Dendritic cell treated with granulocyte-macrophage colony-stimulating factor and Interleukin-4, amounts not matched to agents 40 ng/mL and 50 ng/mL, for 4 days (primary cell): ENCODE results near the gene KIRREL3.

Experiments
- H3K27ac Mint-ChIP-seq: one replicate; pipeline ENCODE4 v1.8.0; 2022; ENCODE audit warnings: mild to moderate bottlenecking, mixed read lengths
- H3K27me3 Mint-ChIP-seq: one replicate; pipeline ENCODE4 v1.8.0; 2022; ENCODE audit warnings: mild to moderate bottlenecking, mixed read lengths
- H3K36me3 Mint-ChIP-seq: one replicate; pipeline ENCODE4 v1.8.0; 2022; ENCODE audit warnings: low read depth, mixed read lengths
- H3K4me1 Mint-ChIP-seq: one replicate; pipeline ENCODE4 v1.8.0; 2022; ENCODE audit warnings: low read depth, mixed read lengths
- H3K4me3 Mint-ChIP-seq: one replicate; pipeline ENCODE4 v1.8.0; 2022; ENCODE audit warnings: mild to moderate bottlenecking, moderate library complexity, mixed read lengths
- H3K9me3 Mint-ChIP-seq: one replicate; pipeline ENCODE4 v1.8.0; 2022; ENCODE audit warnings: mixed read lengths
- intact Hi-C: fragments of 100-400 bp; cut with micrococcal nuclease; formaldehyde crosslinking; loops from one replicate; pipeline ENCODE4 v1.15.0; 2022

Gene KIRREL3

DNA sequence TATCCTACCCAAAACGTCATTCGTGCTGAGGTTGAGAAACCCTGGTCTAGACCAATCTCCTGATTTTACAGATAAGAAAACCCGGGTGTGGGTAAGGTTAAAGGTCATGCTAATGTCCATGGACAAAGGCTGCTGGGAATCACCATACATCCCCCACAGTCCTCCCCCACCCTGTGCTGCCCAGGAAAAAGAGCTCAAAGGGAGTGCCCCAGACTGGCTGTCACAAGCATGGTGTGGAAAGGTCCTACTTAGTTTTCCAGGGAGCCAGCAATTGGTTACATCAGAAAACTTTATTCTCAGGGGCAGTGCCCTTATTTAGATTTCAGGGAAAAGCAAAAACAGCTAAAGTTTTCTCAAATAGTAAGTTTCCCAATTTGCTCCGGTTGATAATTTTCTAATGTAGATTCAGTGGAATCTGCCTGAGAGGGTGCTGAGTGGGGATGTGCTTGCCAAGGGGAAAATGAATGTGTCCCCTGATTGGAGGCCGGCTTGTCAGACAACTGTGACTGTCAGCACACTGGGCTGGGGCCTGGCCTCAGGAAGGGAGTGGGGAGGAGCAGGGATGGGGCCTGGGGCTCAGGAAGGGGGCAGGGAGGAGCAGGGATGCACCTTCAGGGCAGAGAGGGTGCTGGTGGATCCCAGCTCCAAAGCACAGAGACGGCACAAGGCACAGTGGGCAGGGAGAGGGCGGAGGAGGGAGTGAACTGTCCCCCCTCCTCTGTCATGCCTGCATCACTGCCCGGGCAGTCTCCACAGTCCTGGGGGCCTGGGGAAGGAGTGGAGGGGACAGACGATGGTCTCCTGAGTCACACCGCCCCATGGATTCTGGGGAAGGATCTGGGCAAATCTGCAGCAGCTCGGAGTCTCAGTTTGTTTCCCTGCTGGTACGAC, 263.6 kb downstream of the KIRREL3 start:
- Mint-ChIP-seq H3K27ac (no peak overlapping the region), H3K36me3 (no peaks in the 10 kb centered on the region), H3K4me3 (no peak overlapping the region), H3K9me3 (no peaks in the 10 kb centered on the region), H3K27me3 (no peaks in the 10 kb centered on the region), H3K4me1 (no peaks in the 10 kb centered on the region)
- intact Hi-C loops: no loop called here

DNA sequence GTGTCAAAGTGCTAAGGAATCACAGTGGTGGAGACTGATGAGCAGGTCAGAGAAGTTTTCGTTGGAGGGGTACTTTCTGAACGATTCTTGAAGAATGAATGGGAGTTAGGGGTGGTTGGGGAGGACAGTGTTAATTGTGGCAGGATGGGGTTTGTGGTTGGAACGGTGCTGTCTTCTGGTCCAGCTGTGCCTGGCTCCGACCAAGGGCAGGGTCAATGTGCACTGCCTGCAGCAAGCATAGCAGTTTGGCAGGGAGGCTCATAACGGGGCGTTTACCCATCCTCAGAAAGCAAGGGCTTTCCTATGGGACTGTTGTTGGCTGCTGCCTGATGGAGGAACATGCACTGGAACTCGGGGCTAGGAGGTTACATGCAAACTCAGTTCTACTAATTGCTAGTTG, 265.8 kb downstream of the KIRREL3 start:
- Mint-ChIP-seq H3K36me3 (no peaks in the 10 kb centered on the region), H3K9me3 (no peaks in the 10 kb centered on the region), H3K4me3 (no peak overlapping the region), H3K4me1 (no peaks in the 10 kb centered on the region), H3K27ac (no peak overlapping the region), H3K27me3 (no peaks in the 10 kb centered on the region)
- intact Hi-C loops: no loop called here

DNA sequence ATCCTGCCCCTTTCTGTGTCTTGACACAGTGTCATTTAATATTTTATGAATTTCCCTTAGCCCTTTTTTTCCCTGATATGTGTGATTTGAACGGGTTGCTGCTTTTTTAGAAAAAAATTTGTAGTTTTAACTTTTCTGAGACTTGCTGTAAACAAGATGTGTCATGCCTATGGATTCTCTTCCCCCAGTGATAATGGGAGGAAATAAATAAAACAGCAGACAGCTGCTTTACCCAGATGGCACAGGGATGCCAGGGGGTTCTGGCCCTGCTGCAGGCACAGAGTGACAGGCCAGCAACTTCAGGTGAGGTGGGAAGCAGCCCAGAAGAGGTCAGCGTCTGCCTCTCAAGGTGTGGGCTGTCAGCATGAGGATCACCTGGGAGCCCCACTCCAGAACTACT, 266.9 kb downstream of the KIRREL3 start:
- intact Hi-C loops: no loop called here
- no peaks in the 10 kb centered on the region for H3K36me3 Mint-ChIP-seq
- no peaks in the 10 kb centered on the region for H3K9me3 Mint-ChIP-seq
- H3K4me3 Mint-ChIP-seq: no peak overlapping the region
- H3K4me1 Mint-ChIP-seq: no peaks in the 10 kb centered on the region
- no peaks in the 10 kb centered on the region for H3K27me3 Mint-ChIP-seq
- no peak overlapping the region for H3K27ac Mint-ChIP-seq

- no peaks in the 10 kb centered on the region for H3K4me1 Mint-ChIP-seq
- no peaks in the 10 kb centered on the region for H3K36me3 Mint-ChIP-seq
- H3K9me3 Mint-ChIP-seq: no peaks in the 10 kb centered on the region
- intact Hi-C loops: no loop called here
- no peaks in the 10 kb centered on the region for H3K27me3 Mint-ChIP-seq
- H3K27ac Mint-ChIP-seq: no peak overlapping the region
- no peak overlapping the region for H3K4me3 Mint-ChIP-seq
These were observed 267.6 kb downstream of the KIRREL3 start for GRCh38 chr11:126732981-126733380.

DNA sequence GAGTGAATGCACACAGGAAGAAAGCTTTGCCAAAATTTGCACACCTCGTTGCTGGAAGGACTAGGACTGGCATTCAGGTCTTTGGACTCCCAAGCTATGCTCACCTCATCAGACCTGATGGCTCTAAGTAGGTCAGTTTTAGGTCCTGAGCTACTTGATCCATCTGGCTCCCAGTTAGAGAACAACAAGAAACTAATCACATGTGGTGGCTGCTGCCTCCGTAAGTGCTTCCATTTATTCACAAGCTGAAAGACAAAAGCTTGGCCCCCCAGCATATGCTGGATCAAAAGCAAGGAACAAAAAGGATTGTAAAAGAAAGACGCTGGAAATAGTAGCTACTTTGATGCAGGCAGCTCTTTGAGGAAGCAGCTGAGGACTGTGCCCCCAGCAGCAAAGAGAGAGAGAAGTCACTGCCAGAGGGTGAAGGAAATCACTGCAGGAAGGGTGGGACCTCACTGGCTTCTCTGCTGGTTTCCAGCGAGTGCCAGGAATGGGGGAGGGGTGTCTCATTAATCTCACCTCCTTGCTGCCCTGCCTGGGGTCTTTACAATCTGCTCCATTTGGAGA, 268.9 kb downstream of the KIRREL3 start:
- Mint-ChIP-seq H3K27me3 (no peaks in the 10 kb centered on the region), H3K36me3 (no peaks in the 10 kb centered on the region), H3K9me3 (no peaks in the 10 kb centered on the region), H3K27ac (no peak overlapping the region), H3K4me3 (no peak overlapping the region), H3K4me1 (no peaks in the 10 kb centered on the region)
- intact Hi-C loops: no loop called here

DNA sequence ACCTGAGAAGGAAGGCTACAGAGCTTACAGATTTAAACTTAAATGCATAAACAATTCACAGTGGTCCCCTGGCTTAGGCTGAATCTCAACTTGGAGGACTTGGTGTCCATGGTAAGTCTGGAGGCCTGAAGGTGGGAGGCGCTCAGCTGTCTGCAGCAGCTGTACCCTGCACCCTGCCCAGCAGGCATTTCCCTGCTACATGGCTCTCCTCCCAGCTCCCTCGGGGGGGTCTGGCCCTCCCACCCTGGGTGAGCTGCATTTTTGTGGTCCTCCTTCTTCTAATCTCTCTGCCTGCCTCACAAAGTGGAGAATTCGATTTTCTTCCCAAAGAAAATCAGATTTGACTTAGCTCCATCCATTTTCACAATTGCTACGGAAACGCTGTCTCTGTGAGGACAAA, 273.2 kb downstream of the KIRREL3 start:
- intact Hi-C loops: no loop called here
- Mint-ChIP-seq H3K27me3 (no peaks in the 10 kb centered on the region), H3K27ac (no peak overlapping the region), H3K4me1 (no peaks in the 10 kb centered on the region), H3K36me3 (no peaks in the 10 kb centered on the region), H3K4me3 (no peak overlapping the region), H3K9me3 (no peaks in the 10 kb centered on the region)

GRCh38 chr11:126725521-126725920, 275.0 kb downstream of the KIRREL3 start:
- H3K36me3 Mint-ChIP-seq: no peaks in the 10 kb centered on the region
- H3K4me3 Mint-ChIP-seq: no peak overlapping the region
- no peaks in the 10 kb centered on the region for H3K27me3 Mint-ChIP-seq
- H3K4me1 Mint-ChIP-seq: no peaks in the 10 kb centered on the region
- H3K9me3 Mint-ChIP-seq: no peaks in the 10 kb centered on the region
- H3K27ac Mint-ChIP-seq: no peak overlapping the region
- intact Hi-C loops: no loop called here

DNA sequence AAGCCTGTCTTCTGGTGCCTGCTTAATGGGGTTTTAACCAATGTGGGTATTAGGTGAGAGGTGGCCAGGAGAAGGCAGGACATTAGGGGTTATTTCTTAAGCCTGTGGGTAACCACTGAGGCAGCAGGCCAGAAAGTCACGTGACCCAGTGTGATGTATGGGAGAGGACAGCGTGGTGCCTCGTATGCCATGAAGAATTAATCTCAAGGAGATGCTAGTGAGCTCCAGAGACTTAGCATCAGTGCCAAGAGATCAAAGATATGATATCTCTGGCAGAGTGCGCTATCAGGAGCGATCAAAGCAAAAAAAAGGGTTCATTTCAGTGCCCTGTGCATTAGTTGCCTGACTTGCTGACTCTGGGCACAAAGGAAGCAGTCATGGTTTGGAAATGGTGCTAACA, 275.5 kb downstream of the KIRREL3 start:
- H3K27me3 Mint-ChIP-seq: no peaks in the 10 kb centered on the region
- intact Hi-C loops: no loop called here
- H3K27ac Mint-ChIP-seq: no peak overlapping the region
- no peak overlapping the region for H3K4me3 Mint-ChIP-seq
- no peaks in the 10 kb centered on the region for H3K9me3 Mint-ChIP-seq
- H3K36me3 Mint-ChIP-seq: no peaks in the 10 kb centered on the region
- H3K4me1 Mint-ChIP-seq: no peaks in the 10 kb centered on the region

DNA sequence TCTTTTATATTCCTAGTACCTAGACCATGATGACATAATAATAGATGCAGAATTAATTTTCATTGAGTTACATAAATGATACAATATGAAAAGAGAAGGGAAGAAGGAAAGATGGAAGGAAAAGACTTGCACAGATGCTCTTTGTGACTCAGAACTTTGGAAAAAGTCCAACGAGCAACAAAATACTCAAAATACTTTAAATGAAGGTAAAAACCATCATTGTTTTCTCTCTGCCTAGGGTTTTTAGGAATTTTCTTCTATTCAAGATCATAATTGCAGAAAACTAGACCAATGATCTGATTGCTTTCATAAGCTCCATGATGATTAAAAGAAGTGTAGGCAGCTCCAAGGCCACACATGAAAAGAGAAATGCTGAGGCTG, 276.9 kb downstream of the KIRREL3 start:
- H3K4me1 Mint-ChIP-seq: no peaks in the 10 kb centered on the region
- intact Hi-C loops: no loop called here
- H3K9me3 Mint-ChIP-seq: no peaks in the 10 kb centered on the region
- no peak overlapping the region for H3K4me3 Mint-ChIP-seq
- no peak overlapping the region for H3K27ac Mint-ChIP-seq
- no peaks in the 10 kb centered on the region for H3K36me3 Mint-ChIP-seq
- peaks cover 1% of the 10 kb centered on the region for H3K27me3 Mint-ChIP-seq

- Mint-ChIP-seq H3K36me3 (no peaks in the 10 kb centered on the region), H3K9me3 (no peaks in the 10 kb centered on the region)
These were observed 277.5 kb downstream of the KIRREL3 start for GRCh38 chr11:126722956-126723664.

DNA sequence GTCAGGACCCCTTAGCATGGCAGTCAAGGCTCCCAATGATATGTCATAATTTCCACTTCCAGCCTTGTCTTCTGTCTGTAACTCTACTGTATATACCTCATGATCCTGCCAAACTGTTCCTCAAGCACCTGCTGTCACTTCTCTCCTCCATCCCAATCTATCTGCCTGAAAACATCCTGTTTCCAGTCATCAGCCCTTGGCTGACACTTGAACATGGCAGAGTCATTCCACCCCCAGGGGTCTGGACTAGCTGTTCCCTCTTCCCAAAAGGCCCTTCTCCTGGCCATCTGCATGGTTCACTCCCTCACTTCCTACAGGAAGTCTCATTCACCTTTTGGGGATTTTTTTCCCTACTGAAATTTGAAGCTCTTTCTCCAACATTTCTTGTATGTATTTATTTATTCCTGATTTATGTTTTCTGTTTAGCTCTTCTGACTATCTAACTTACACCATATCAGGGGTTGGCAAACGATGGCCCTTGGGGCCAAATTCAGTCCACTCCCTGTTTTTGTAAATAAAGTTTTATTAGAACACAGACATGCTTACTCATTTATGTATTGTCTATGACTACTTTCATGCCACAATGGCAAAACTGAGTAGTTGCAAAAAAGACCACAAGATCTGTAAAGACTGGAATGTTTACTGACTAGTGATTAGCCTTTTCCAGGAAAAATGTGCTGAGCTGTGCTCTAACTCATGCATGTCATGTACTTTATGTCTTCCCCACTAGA, 278.4 kb downstream of the KIRREL3 start:
- no peaks in the 10 kb centered on the region for H3K36me3 Mint-ChIP-seq
- no peak overlapping the region for H3K27ac Mint-ChIP-seq
- intact Hi-C loops: no loop called here
- H3K4me3 Mint-ChIP-seq: no peak overlapping the region
- H3K27me3 Mint-ChIP-seq: peaks cover 1% of the 10 kb centered on the region
- no peaks in the 10 kb centered on the region for H3K9me3 Mint-ChIP-seq
- H3K4me1 Mint-ChIP-seq: no peaks in the 10 kb centered on the region

More at GRCh38 chr11:126722956-126723664, 277.5 kb downstream of the KIRREL3 start:
- H3K4me1 Mint-ChIP-seq: no peaks in the 10 kb centered on the region
- H3K27me3 Mint-ChIP-seq: peaks cover 1% of the 10 kb centered on the region
- intact Hi-C loops: no loop called here
- H3K4me3 Mint-ChIP-seq: no peak overlapping the region
- no peak overlapping the region for H3K27ac Mint-ChIP-seq

- intact Hi-C loops: no loop called here
- peaks cover 3% of the 10 kb centered on the region for H3K27me3 Mint-ChIP-seq
- no peaks in the 10 kb centered on the region for H3K4me1 Mint-ChIP-seq
- H3K27ac Mint-ChIP-seq: no peak overlapping the region
- no peaks in the 10 kb centered on the region for H3K9me3 Mint-ChIP-seq
- H3K36me3 Mint-ChIP-seq: no peaks in the 10 kb centered on the region
- no peak overlapping the region for H3K4me3 Mint-ChIP-seq
These were observed 279.9 kb downstream of the KIRREL3 start for GRCh38 chr11:126720539-126721235.

DNA sequence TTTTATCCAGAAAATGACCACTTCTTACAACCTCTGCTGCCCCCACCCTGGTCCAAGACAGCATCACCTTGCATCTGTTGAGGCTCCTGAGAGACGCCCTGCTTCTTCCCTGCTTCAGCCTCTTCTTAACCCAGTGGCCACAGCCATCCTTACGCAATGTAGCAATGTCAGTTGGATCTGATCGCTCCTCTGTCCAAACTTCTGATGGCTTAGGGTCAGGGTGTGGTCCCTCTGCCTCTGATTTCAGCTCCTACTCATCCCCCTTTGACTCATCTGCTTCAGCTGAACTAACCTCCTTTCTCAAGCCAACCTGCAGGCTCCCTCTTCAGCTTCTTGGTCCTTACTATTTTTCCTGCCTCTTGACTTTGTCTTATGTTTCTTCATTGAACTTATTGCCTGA, 280.8 kb downstream of the KIRREL3 start:
- Mint-ChIP-seq H3K27me3 (peaks cover 4% of the 10 kb centered on the region), H3K4me3 (no peak overlapping the region), H3K4me1 (no peaks in the 10 kb centered on the region), H3K9me3 (no peaks in the 10 kb centered on the region), H3K27ac (no peak overlapping the region), H3K36me3 (no peaks in the 10 kb centered on the region)
- intact Hi-C loops: loop anchor here (5.0 kb wide), 1 partner anchor 273 kb away; no protein-coding TSS in a partner anchor
